ENCODE measurements around the gene CBX6.

The CBX6 gene

DNA sequence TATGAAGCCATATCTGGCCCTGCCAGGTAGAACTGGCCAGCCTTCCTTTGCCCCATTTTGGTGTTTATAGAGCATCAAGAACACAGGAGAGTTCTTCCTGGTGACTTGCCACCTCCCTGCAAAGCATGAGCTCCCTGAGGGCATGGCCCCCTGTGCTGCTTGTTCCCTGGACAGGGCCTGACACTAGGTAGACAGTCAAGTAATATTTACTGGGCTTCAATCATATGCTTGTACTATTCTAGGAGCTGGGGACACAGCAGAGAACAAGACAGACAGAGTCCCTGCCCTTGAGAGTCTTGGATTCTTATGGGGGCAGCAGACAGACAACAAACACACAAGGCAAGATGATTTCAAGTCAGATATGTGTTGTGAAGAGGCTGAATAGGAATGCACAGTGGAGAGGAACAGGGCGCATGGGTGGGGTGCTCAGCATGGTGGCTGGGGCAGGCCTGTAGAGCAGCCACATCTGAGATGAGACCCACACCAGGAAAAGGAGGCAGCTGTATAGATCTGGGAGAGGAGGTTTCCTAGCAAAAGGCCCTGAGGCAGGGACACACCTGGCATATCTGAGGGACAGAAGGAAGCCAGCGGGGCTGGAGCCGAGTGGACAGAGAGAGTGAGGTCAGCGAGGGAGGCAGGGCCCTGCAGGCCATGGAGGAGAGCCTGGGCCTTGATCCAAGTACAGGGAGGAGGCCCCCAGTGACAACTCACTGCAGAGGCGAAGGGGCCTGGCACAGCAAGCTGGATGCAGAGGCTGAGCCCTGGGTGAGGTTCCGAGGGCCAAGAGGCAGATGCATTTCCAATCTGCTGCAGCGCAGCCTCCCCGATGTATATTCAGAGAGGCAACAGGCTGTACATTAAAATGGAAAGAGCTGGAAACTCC is 10.2 kb upstream of the CBX6 start:
- no peaks in the 10 kb centered on the region for H3K9me3 ChIP-seq (ENCODE audit: severe bottlenecking)
- ATAC-seq (ENCODE audit: low read depth) (no peak), DNase-seq (ENCODE audit: low spot score) (no peak)
- H3K4me1 ChIP-seq (ENCODE audit: insufficient read depth, poor library complexity, severe bottlenecking) = peaks cover 4% of the 10 kb centered on the region
- H3K4me3 ChIP-seq (ENCODE audit: severe bottlenecking) = no peak overlapping the region
- no peaks in the 10 kb centered on the region for H3K27me3 ChIP-seq (ENCODE audit: insufficient read depth, poor library complexity, severe bottlenecking)
- H3K36me3 ChIP-seq (ENCODE audit: low read depth) = no peaks in the 10 kb centered on the region
- TF ChIP-seq, protein P1, sequence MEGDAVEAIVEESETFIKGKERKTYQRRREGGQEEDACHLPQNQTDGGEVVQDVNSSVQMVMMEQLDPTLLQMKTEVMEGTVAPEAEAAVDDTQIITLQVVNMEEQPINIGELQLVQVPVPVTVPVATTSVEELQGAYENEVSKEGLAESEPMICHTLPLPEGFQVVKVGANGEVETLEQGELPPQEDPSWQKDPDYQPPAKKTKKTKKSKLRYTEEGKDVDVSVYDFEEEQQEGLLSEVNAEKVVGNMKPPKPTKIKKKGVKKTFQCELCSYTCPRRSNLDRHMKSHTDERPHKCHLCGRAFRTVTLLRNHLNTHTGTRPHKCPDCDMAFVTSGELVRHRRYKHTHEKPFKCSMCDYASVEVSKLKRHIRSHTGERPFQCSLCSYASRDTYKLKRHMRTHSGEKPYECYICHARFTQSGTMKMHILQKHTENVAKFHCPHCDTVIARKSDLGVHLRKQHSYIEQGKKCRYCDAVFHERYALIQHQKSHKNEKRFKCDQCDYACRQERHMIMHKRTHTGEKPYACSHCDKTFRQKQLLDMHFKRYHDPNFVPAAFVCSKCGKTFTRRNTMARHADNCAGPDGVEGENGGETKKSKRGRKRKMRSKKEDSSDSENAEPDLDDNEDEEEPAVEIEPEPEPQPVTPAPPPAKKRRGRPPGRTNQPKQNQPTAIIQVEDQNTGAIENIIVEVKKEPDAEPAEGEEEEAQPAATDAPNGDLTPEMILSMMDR (IDR thresholded peaks at IDR 0.05; ENCODE audit: poor library complexity, severe bottlenecking) = no peak
- H3K27ac ChIP-seq (ENCODE audit: poor library complexity, severe bottlenecking) = no peak overlapping the region

DNA sequence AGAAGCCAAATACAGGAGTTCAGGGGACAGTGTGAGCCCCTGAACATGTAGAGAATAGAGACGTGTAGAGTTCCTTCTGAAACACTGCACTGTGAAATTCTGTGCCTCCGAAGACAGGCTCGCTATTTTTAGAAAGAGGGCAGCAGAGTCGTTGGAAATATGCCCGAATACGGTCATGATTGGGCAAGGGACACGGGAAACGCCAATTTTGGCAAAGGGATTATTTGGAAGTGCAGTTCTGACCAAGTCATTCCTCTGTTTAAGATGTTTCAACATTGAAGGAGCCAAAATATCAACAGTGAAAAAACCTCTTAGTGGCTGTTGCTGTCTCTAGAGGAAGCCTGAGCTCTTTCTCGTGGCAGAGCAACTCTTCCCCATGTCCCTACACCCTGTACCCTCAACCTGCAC is 9.5 kb upstream of the CBX6 start:
- no peaks in the 10 kb centered on the region for H3K9me3 ChIP-seq (ENCODE audit: severe bottlenecking)
- ATAC-seq (ENCODE audit: low read depth) = no peak
- H3K4me3 ChIP-seq (ENCODE audit: severe bottlenecking) = no peak overlapping the region
- H3K36me3 ChIP-seq (ENCODE audit: low read depth) = no peaks in the 10 kb centered on the region
- H3K27ac ChIP-seq (ENCODE audit: poor library complexity, severe bottlenecking) = no peak overlapping the region
- peaks cover 4% of the 10 kb centered on the region for H3K4me1 ChIP-seq (ENCODE audit: insufficient read depth, poor library complexity, severe bottlenecking)
- TF ChIP-seq, protein P1 (IDR thresholded peaks at IDR 0.05; ENCODE audit: poor library complexity, severe bottlenecking) = no peak
- DNase-seq (ENCODE audit: low spot score) = no peak
- H3K27me3 ChIP-seq (ENCODE audit: insufficient read depth, poor library complexity, severe bottlenecking) = no peaks in the 10 kb centered on the region

DNA sequence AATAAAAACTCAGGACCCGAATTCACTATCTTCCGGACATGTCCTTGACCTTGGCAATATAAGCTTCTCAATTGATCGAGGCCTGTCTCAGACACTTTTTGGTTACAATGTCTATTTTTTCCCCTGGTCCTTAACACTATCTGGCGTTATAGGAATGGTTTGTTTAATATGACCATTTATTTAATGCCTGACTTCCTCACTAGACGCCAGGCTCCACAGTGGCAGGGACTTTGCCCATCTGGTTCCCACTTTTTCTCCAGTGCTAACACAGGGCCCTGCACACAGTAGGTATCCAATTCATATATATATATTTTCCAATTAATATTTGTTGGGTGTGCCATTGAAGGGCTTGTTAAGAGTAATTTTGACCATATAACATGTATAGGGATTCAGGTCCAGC is 7.9 kb upstream of the CBX6 start:
- DNase-seq (ENCODE audit: low spot score) (no peak), ATAC-seq (ENCODE audit: low read depth) (no peak)
- H3K27ac ChIP-seq (ENCODE audit: poor library complexity, severe bottlenecking) = no peak overlapping the region
- peaks cover 8% of the 10 kb centered on the region for H3K27me3 ChIP-seq (ENCODE audit: insufficient read depth, poor library complexity, severe bottlenecking)
- TF ChIP-seq, protein P1 (IDR thresholded peaks at IDR 0.05; ENCODE audit: poor library complexity, severe bottlenecking) = no peak
- peaks cover 4% of the 10 kb centered on the region for H3K4me1 ChIP-seq (ENCODE audit: insufficient read depth, poor library complexity, severe bottlenecking)
- no peak overlapping the region for H3K4me3 ChIP-seq (ENCODE audit: severe bottlenecking)
- H3K36me3 ChIP-seq (ENCODE audit: low read depth) = no peaks in the 10 kb centered on the region
- H3K9me3 ChIP-seq (ENCODE audit: severe bottlenecking) = no peaks in the 10 kb centered on the region

DNA sequence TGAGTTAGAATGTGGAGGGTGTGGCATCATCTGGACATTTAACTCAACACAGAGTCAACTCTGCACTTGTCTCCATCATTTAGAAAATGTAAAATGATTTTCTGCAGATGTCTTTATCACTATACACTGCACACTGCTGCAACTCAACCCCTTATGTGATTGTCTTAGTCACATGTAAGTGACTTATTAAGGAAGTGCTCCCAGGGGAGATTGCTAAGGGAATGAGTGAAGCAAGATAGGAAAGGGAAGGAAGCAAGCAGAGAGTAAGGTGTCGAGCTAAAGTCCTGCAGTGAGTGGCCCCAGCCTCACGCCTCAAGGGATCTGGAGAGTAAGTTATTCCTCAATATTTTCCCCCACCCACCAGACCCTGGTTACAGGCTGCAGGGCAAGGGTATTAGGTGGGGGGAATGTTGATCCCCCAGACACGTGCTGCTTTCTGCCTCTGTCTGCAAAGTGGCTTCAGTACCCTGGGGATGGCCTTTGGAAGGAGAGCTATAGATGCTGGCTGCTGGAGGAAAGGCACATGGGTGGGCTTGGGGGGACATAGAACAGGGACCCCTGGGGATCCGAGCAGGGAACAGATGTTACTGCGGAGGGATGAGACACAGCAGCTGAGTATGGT is 7.2 kb upstream of the CBX6 start:
- peaks cover 16% of the 10 kb centered on the region for H3K27me3 ChIP-seq (ENCODE audit: insufficient read depth, poor library complexity, severe bottlenecking)
- DNase-seq (ENCODE audit: low spot score) (no peak), ATAC-seq (ENCODE audit: low read depth) (no peak)
- H3K9me3 ChIP-seq (ENCODE audit: severe bottlenecking) = no peaks in the 10 kb centered on the region
- no peak overlapping the region for H3K4me3 ChIP-seq (ENCODE audit: severe bottlenecking)
- H3K27ac ChIP-seq (ENCODE audit: poor library complexity, severe bottlenecking) = no peak overlapping the region
- peaks cover 4% of the 10 kb centered on the region for H3K4me1 ChIP-seq (ENCODE audit: insufficient read depth, poor library complexity, severe bottlenecking)
- TF ChIP-seq, protein P1 (IDR thresholded peaks at IDR 0.05; ENCODE audit: poor library complexity, severe bottlenecking) = no peak
- H3K36me3 ChIP-seq (ENCODE audit: low read depth) = no peaks in the 10 kb centered on the region

DNA sequence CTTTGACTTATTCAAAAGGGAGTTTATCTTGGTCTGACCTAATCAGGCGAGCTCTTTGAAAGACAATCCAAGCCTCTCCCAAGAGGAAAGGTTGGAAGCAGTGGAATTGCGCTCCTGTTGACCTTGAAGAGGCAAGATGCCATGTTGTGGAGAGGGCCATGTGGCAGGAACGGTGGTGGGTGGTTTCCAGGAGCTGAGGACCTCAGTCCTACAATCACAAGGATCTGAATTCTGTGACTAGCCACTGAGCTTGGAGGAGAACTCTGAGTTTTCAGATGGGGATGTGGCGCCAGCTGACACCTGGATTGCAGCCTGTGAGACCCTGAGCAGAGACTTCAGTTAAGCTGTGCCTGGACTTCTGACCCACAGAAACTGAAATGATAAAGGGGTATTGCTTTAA is 6.0 kb upstream of the CBX6 start:
- ATAC-seq (ENCODE audit: low read depth) (no peak), DNase-seq (ENCODE audit: low spot score) (no peak)
- H3K36me3 ChIP-seq (ENCODE audit: low read depth) = no peaks in the 10 kb centered on the region
- H3K4me1 ChIP-seq (ENCODE audit: insufficient read depth, poor library complexity, severe bottlenecking) = peaks cover 4% of the 10 kb centered on the region
- no peaks in the 10 kb centered on the region for H3K9me3 ChIP-seq (ENCODE audit: severe bottlenecking)
- peaks cover 26% of the 10 kb centered on the region for H3K27me3 ChIP-seq (ENCODE audit: insufficient read depth, poor library complexity, severe bottlenecking)
- TF ChIP-seq, protein P1 (IDR thresholded peaks at IDR 0.05; ENCODE audit: poor library complexity, severe bottlenecking) = no peak
- H3K27ac ChIP-seq (ENCODE audit: poor library complexity, severe bottlenecking) = no peak overlapping the region
- no peak overlapping the region for H3K4me3 ChIP-seq (ENCODE audit: severe bottlenecking)
